ENCODE results near the gene HSD17B13.

HSD17B13 gene

DNA sequence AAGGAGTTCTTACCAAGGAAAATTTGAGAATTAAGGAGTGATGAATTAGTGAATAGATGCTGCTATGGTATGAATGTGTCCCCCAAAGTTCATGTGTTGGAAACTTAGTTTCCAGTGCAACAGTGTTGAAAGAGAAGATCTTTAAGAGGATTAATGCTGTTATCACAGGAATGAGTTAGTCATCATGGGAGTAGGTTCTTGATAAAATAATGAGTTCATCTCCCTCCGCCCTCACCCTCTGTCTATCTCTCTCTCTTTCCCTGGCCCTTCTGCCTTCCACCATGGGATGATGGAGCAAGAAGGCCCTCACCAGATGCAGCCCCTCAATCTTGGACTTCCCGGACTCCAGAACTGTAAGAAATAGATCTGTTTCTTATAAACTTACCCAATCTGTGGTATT, 64.0 kb downstream of the HSD17B13 start:
- DNase-seq: no peak

DNA sequence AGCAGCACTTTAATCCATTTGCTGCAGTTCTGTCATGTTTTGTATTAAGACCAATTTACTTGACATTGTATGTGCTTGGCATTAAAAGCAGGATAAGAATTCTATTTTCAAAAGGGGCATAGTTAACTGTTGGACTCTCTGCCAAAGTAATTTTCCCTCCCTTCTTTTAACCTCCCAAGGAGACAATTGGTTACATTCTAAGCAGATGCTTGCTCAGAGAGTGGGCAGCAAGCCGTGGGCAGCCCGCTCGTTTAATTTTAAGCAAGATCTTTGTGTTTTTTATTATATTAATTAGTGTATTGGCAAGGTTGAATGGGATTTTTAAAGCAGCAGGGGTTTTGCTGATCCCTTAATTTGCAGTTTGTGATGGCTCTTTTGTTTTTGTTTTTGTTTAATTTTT, 65.2 kb downstream of the HSD17B13 start:
- DNase-seq: no peak

DNA sequence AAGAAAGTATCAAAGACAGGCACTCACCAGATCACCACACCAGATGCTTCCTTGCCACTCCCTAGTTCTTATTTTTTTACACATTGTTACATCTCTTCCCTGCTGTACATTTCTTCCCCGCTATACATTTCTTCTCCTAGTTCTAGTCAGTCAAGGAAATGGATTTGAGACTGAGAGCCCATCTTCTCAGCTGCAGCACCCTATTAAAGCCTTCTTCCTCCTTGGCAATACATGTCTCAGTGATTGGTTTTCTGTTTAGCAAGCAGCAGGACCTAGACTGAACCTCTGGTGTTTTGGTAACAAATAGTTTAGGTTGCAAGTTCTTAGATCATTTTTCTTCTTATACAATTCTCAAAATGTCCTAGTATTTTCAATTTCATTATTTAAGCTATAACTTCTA, 66.9 kb downstream of the HSD17B13 start:
- DNase-seq: no peak
